Activated T-cell treated with anti-CD3 and anti-CD28 coated beads, Interleukin-2, amount 50 U/mL, for 1 hour (primary cell): ENCODE measurements around the gene GPAM.
"Not testable (repeated sequence)": the region's sequence is repeated elsewhere in the genome, so short reads cannot be mapped to it uniquely, and the experiment has no call there.

Experiments
- DNase-seq: peaks from one replicate; pipeline ENCODE4 v3.0.0-alpha.2; 2020

The GPAM gene

DNA sequence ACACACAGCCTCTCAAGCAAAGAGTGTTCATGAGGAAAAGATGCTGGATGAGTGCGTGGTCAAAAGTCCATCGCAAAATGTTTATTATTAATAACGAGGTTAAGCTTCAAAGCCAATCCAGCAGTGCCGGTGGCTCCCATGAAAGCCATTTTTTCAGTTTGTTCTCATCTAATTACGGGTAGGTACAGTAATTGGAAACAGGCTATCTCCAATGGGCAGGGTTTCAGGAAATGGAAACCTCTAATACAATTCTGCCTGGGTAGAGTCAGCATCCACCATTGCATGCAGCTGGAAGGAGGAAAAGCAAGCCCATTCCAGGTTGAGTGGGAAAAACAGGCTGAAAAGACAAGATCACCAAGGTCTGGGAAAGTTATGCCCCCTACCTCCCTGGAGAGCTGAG, 57.4 kb downstream of the GPAM start:
- DNase-seq = no peak

DNA sequence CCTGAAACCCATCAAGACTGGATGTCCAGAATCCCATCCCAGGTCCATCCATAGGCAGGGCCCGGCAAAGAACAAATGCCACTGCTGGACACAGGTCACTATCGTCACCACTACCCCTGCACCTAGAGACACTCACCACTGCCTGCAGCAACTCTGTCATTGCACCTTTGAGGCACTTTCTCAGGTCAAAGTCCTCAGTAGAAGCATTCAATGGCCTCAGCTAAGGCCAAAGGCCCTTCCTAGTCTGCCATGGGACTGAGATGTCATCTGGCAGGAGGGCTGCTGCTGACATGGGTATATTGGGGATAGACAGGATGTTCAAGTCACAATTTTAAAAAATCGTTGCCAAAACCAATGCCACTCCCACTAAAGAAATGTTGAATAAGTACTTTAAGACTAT, 58.7 kb downstream of the GPAM start:
- no peak for DNase-seq

GRCh38 chr10:112122827-112123226, 60.7 kb downstream of the GPAM start:
- no peak for DNase-seq

DNA sequence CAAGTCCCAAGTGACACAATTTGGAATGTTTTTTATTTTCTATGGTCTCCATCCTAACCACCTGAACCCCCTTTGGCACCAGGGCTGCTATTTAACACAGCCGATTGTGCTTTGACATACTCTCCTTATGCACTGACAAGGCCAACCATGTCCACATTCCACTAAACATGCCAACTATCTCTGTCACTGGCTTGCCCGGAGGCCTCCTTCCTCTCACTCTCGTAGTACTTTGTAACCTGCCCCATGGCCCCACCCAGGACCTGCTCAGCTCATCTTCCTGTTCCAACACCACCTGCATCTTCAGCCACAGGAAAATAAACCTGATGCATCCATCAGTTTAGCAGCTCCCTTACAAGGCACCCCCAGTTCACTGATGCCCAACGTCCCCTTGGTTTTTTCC, 63.1 kb downstream of the GPAM start:
- DNase-seq = no peak

GRCh38 chr10:112115781-112116385, 67.7 kb downstream of the GPAM start:
- peak; percentile 32 for DNase-seq

DNA sequence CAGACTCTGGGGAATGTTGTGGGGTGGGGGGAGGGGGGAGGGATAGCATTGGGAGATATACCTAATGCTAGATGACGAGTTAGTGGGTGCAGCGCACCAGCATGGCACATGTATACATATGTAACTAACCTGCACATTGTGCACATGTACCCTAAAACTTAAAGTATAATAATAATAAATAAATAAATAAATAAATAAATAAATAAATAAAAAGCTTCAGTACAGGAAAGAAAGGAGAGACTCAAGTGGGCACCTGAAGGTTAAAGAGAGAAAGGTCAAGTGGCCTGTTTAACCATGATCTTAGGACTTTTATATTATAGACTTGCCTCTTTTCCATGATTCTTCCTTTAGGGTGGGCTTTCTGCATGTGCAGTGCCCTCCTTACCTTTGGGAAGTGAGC, 73.8 kb downstream of the GPAM start:
- not testable (repeated sequence) for DNase-seq
